Smooth muscle cell (in vitro differentiated cells): ENCODE results near the gene ROBO2. TPM values are rescaled to one million over a fixed set of nuclear protein-coding genes. Genes with fewer than 3 reads are reported as not detected.

Source experiments
- DNase-seq: peaks from one replicate; lab custom pipeline; 2025; ENCODE audit not compliant: unreplicated experiment; lab: John Stamatoyannopoulos, UW
- H2AFZ ChIP-seq: fragments of 200-600 bp; sonication (generic); 2 replicates; pipeline ENCODE4 v1.6.0; 2016; ENCODE audit warnings: antibody characterized with exemption, low read depth, mild to moderate bottlenecking
- H3F3A ChIP-seq: fragments of 200-600 bp; sonication (generic); 2 replicates; pipeline ENCODE4 v1.6.0; 2017; ENCODE audit warnings: antibody characterized with exemption, low read depth
- H3K27ac ChIP-seq: fragments of 200-600 bp; sonication (generic); 2 replicates; pipeline ENCODE4 v1.5.1; 2016; ENCODE audit warnings: low read depth, mild to moderate bottlenecking
- H3K27me3 ChIP-seq: fragments of 200-600 bp; sonication (generic); 2 replicates; pipeline ENCODE4 v1.6.1; 2016; ENCODE audit warnings: low read depth, mild to moderate bottlenecking
- H3K36me3 ChIP-seq: fragments of 200-600 bp; sonication (generic); 2 replicates; pipeline ENCODE4 v1.5.1; 2016; ENCODE audit warnings: low read depth
- H3K4me1 ChIP-seq: fragments of 200-600 bp; sonication (generic); 2 replicates; pipeline ENCODE4 v1.5.1; 2016; ENCODE audit warnings: low read depth
- H3K4me2 ChIP-seq: fragments of 200-600 bp; sonication (generic); 2 replicates; pipeline ENCODE4 v1.6.0; 2016; ENCODE audit warnings: mild to moderate bottlenecking
- H3K4me3 ChIP-seq: fragments of 200-600 bp; sonication (generic); 2 replicates; pipeline ENCODE4 v1.5.1; 2016; ENCODE audit warnings: mild to moderate bottlenecking
- H3K79me2 ChIP-seq: fragments of 200-600 bp; sonication (generic); 2 replicates; pipeline ENCODE4 v1.6.0; 2016; ENCODE audit warnings: low read depth, mild to moderate bottlenecking
- H3K9ac ChIP-seq: fragments of 200-600 bp; sonication (generic); 2 replicates; pipeline ENCODE4 v1.6.0; 2016; ENCODE audit warnings: low read depth
- H3K9me3 ChIP-seq: fragments of 200-600 bp; sonication (generic); replicated peaks from 2 replicates; pipeline ENCODE4 v1.5.1; 2016; ENCODE audit warnings: low read depth
- H4K20me1 ChIP-seq: fragments of 200-600 bp; sonication (generic); 2 replicates; pipeline ENCODE4 v1.6.0; 2016; ENCODE audit warnings: low read depth
- WGBS: methylation state at CpG from one replicate; pipeline ENCODE4 v1.1.7; 2016; ENCODE audit warnings: low lambda C conversion rate; 5-methylcytosine and 5-hydroxymethylcytosine counted together
- polyA plus RNA-seq: library from polyadenylated mRNA; unstranded; fragments of >200 nt; fragmentation: Nextera tagmentation; extraction: Ambion mirVana; gene quantifications from 2 replicates; pipeline ENCODE4 v1.2.1, GENCODE V29; 2016
- total RNA-seq: library from RNA; depleted of rRNA; stranded (reverse); fragments of >200 nt; gene quantifications from 2 replicates; pipeline ENCODE4 v1.2.3, GENCODE V29; 2014
- TF ChIP-seq, protein P1 (sequence below): fragments of 200-600 bp; sonication (generic); IDR thresholded peaks from 2 replicates; pipeline ENCODE4 v1.5.1; 2017; ENCODE audit warnings: borderline replicate concordance, mild to moderate bottlenecking, antibody characterized with exemption; ENCODE audit not compliant: insufficient read depth, poor library complexity, severe bottlenecking

ROBO2 gene, protein sequence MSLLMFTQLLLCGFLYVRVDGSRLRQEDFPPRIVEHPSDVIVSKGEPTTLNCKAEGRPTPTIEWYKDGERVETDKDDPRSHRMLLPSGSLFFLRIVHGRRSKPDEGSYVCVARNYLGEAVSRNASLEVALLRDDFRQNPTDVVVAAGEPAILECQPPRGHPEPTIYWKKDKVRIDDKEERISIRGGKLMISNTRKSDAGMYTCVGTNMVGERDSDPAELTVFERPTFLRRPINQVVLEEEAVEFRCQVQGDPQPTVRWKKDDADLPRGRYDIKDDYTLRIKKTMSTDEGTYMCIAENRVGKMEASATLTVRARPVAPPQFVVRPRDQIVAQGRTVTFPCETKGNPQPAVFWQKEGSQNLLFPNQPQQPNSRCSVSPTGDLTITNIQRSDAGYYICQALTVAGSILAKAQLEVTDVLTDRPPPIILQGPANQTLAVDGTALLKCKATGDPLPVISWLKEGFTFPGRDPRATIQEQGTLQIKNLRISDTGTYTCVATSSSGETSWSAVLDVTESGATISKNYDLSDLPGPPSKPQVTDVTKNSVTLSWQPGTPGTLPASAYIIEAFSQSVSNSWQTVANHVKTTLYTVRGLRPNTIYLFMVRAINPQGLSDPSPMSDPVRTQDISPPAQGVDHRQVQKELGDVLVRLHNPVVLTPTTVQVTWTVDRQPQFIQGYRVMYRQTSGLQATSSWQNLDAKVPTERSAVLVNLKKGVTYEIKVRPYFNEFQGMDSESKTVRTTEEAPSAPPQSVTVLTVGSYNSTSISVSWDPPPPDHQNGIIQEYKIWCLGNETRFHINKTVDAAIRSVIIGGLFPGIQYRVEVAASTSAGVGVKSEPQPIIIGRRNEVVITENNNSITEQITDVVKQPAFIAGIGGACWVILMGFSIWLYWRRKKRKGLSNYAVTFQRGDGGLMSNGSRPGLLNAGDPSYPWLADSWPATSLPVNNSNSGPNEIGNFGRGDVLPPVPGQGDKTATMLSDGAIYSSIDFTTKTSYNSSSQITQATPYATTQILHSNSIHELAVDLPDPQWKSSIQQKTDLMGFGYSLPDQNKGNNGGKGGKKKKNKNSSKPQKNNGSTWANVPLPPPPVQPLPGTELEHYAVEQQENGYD (N-terminal part only)
- 54.4 and 69.7 TPM in 2 replicates for total RNA-seq
- 15.9 and 23.9 TPM in 2 replicates for polyA plus RNA-seq

DNA sequence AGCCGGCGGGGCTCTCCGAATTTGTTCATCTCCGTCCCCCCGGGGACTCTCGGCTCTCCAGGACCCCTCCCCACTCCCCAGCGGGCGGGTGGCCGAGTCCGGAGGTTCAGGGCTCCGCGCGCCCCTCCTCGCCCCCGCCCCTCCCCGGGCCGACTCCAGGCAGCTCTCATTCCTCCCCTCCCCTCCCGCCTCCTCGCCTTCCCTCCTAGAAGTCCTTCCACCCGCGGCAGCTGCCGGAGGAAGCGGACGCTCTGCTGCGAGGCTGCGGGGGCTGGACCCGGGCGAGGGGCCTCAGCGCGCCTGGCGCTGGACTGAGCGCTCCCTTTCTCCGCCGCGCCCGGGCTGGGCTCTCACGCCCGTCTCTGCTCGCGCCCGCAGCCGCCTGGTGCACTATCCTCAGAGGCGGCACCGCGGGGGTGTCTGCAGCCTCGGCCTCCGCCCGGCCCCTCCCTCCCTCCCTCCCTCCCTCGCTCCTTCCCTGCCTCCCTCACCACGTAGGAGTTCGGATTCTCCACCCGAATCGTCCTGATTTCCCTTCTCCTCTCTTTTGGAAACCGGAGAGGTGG lies at the start of gene ROBO2:
ROBO2 (plus strand) TSS at position 494 of the 566 bp plus-strand sequence. CDS start 687 bp downstream, outside the sequence.
- peak within 1 kb of the TSS; percentile 47 for H3K9ac ChIP-seq
- peak within 1 kb of the TSS; percentile 99 for H2AFZ ChIP-seq
- H3F3A ChIP-seq, result no peaks in the 10 kb centered on the region
- peak within 1 kb of the TSS; percentile 4 for H3K27ac ChIP-seq
- under 1% methylated on average over 35 of the region's 54 CpGs for WGBS
- TF ChIP-seq, protein P1, sequence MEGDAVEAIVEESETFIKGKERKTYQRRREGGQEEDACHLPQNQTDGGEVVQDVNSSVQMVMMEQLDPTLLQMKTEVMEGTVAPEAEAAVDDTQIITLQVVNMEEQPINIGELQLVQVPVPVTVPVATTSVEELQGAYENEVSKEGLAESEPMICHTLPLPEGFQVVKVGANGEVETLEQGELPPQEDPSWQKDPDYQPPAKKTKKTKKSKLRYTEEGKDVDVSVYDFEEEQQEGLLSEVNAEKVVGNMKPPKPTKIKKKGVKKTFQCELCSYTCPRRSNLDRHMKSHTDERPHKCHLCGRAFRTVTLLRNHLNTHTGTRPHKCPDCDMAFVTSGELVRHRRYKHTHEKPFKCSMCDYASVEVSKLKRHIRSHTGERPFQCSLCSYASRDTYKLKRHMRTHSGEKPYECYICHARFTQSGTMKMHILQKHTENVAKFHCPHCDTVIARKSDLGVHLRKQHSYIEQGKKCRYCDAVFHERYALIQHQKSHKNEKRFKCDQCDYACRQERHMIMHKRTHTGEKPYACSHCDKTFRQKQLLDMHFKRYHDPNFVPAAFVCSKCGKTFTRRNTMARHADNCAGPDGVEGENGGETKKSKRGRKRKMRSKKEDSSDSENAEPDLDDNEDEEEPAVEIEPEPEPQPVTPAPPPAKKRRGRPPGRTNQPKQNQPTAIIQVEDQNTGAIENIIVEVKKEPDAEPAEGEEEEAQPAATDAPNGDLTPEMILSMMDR, result no peak
- H3K4me3 ChIP-seq, result peak within 1 kb of the TSS; percentile 82
- peaks cover 11% of the 10 kb centered on the region for H3K27me3 ChIP-seq
- H3K4me2 ChIP-seq, result peak within 1 kb of the TSS; percentile 96
- peaks cover 39% of the 10 kb centered on the region for H3K79me2 ChIP-seq
- no peaks in the 10 kb centered on the region for H3K36me3 ChIP-seq
- peak; percentile 43 for DNase-seq
- H3K4me1 ChIP-seq, result peaks cover 10% of the 10 kb centered on the region
- peaks cover 3% of the 10 kb centered on the region for H4K20me1 ChIP-seq
- H3K9me3 ChIP-seq, result no peaks in the 10 kb centered on the region

DNA sequence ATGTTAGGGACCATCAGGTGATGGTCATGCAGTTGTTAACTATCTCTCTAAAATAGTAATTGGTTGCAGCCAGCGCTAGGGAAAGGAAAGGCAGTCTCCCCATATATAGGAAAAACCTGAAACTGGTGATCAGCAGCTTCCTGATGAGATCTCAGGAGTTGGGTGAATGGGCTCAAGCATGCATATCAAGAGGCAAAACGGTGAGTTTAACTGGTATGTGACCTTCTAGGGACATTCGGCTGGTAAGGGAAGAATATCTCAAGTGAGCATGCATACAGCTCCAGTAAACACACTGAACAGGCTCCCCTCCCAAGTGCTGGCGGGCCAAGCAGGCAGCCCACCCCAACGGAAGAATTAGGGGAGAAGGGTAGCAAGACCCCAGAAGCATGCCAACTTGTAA lies 49.3 kb upstream of the ROBO2 start:
- WGBS, result 77% methylated on average over 5 of the region's 5 CpGs
- no peaks in the 10 kb centered on the region for H3F3A ChIP-seq

DNA sequence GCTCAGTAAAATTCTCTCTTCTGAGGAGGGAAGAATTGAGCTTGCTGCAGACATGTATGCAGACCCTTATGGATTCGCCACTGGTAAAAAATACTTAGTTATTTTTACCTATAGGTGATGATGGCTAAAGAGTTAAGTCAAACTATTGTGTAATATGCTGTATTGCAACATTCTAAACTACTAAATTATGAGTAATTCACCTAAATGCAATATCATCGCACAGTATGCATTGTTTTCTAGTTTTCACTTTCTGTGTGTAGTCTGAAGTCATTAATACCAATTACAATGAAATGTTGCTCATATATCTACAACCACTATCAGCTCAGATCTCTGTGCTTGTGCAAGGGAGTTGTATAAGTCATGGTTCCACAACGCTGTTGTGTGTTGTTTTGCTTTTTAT lies 48.7 kb upstream of the ROBO2 start:
- Histone ChIP-seq H3K36me3 (no peaks in the 10 kb centered on the region), H3K4me3 (no peak overlapping the region), H3K9me3 (no peaks in the 10 kb centered on the region), H3K27me3 (no peaks in the 10 kb centered on the region), H3K79me2 (no peaks in the 10 kb centered on the region), H3F3A (no peaks in the 10 kb centered on the region), H3K9ac (no peak overlapping the region), H3K27ac (no peak overlapping the region), H4K20me1 (no peaks in the 10 kb centered on the region), H3K4me2 (no peak overlapping the region), H3K4me1 (no peaks in the 10 kb centered on the region), H2AFZ (no peak overlapping the region)
- DNase-seq, result no peak
- TF ChIP-seq, protein P1, result no peak
- WGBS, result 88% methylated on average over 3 of the region's 3 CpGs

More for the DNA sequence above, 49.3 kb upstream of the ROBO2 start:
- Histone ChIP-seq H4K20me1 (no peaks in the 10 kb centered on the region), H3K4me3 (no peak overlapping the region), H3K9me3 (no peaks in the 10 kb centered on the region), H3K36me3 (no peaks in the 10 kb centered on the region), H3K27me3 (no peaks in the 10 kb centered on the region), H3K79me2 (no peaks in the 10 kb centered on the region), H3K27ac (no peak overlapping the region), H3K9ac (no peak overlapping the region), H3K4me1 (no peaks in the 10 kb centered on the region), H2AFZ (no peak overlapping the region), H3K4me2 (no peak overlapping the region)
- no peak for DNase-seq
- TF ChIP-seq, protein P1, result no peak
